Activated T-helper 9 cell treated with anti-CD3 and anti-CD28 coated beads, Interleukin-2, amount 50 U/mL, for 16 hours (primary cell): ENCODE measurements around the gene TBC1D22A.

Source experiments
- DNase-seq: peaks from one replicate; pipeline ENCODE4 v3.0.0-alpha.2; 2020; ENCODE audit warnings: low read depth

TBC1D22A gene

GRCh38 chr22:47123006-47123826 is 360.8 kb downstream of the TBC1D22A start:
- DNase-seq: no peak

- DNase-seq: no peak
Measured at GRCh38 chr22:47123827-47124442, 361.5 kb downstream of the TBC1D22A start.

- no peak for DNase-seq
Measured at GRCh38 chr22:47124451-47124881, 362.0 kb downstream of the TBC1D22A start.

GRCh38 chr22:47124961-47125360 is 362.5 kb downstream of the TBC1D22A start:
- no peak for DNase-seq

GRCh38 chr22:47125603-47126002 is 363.2 kb downstream of the TBC1D22A start:
- DNase-seq: no peak

- DNase-seq: no peak
Measured at GRCh38 chr22:47126344-47126811, 363.9 kb downstream of the TBC1D22A start.

- DNase-seq: no peak
Measured at GRCh38 chr22:47127441-47127871, 365.0 kb downstream of the TBC1D22A start.

GRCh38 chr22:47128216-47128615 is 365.8 kb downstream of the TBC1D22A start:
- no peak for DNase-seq

GRCh38 chr22:47128622-47129215 is 366.3 kb downstream of the TBC1D22A start:
- DNase-seq: no peak

- DNase-seq: no peak
Measured at GRCh38 chr22:47129902-47130635, 367.6 kb downstream of the TBC1D22A start.

GRCh38 chr22:47130883-47131631 is 368.6 kb downstream of the TBC1D22A start:
- DNase-seq: no peak

- no peak for DNase-seq
Measured at GRCh38 chr22:47131632-47132427, 369.4 kb downstream of the TBC1D22A start.

GRCh38 chr22:47132428-47132825 is 370.0 kb downstream of the TBC1D22A start:
- DNase-seq: no peak

- no peak for DNase-seq
Measured at GRCh38 chr22:47133061-47133969, 370.9 kb downstream of the TBC1D22A start.

GRCh38 chr22:47134222-47134621 is 371.8 kb downstream of the TBC1D22A start:
- DNase-seq: no peak

GRCh38 chr22:47135338-47135737 is 372.9 kb downstream of the TBC1D22A start:
- DNase-seq: no peak

GRCh38 chr22:47136050-47136449 is 373.6 kb downstream of the TBC1D22A start:
- DNase-seq: no peak

GRCh38 chr22:47136671-47137070 is 374.2 kb downstream of the TBC1D22A start:
- DNase-seq: no peak

GRCh38 chr22:47139013-47139789 is 376.8 kb downstream of the TBC1D22A start:
- DNase-seq: no peak
